ENCODE data around the gene MRPS12.
"Not testable (repeated sequence)": the region's sequence is repeated elsewhere in the genome, so short reads cannot be mapped to it uniquely, and the experiment has no call there.

The MRPS12 gene

GRCh38 chr19:38930776-38931520 is at the start of gene MRPS12:
MRPS12 (plus strand) TSS chr19:38930944; CDS start chr19:38931295, 351 bp downstream.
- peak; percentile 99 for DNase-seq
- in situ Hi-C loops (cut with MboI; ENCODE audit: low pct_unique_long_range_greater_than_20kb, low sequenced_read_pairs) = no loop called here

- in situ Hi-C loops (cut with MboI; ENCODE audit: low pct_unique_long_range_greater_than_20kb, low sequenced_read_pairs) = no loop called here
These were observed 47.5 kb upstream of the MRPS12 start for GRCh38 chr19:38883286-38883685.

GRCh38 chr19:38884691-38885090 is 46.1 kb upstream of the MRPS12 start:
- DNase-seq; in situ Hi-C loops (cut with MboI; ENCODE audit: low pct_unique_long_range_greater_than_20kb, low sequenced_read_pairs): not testable (repeated sequence)

More at GRCh38 chr19:38883286-38883685, 47.5 kb upstream of the MRPS12 start:
- DNase-seq = no peak

GRCh38 chr19:38888876-38889275 is 41.9 kb upstream of the MRPS12 start:
- DNase-seq = no peak
- in situ Hi-C loops (cut with MboI; ENCODE audit: low pct_unique_long_range_greater_than_20kb, low sequenced_read_pairs) = no loop called here

- in situ Hi-C loops (cut with MboI; ENCODE audit: low pct_unique_long_range_greater_than_20kb, low sequenced_read_pairs) = no loop called here
- no peak for DNase-seq
These were observed 40.9 kb upstream of the MRPS12 start for GRCh38 chr19:38889803-38890202.

- DNase-seq = no peak
- in situ Hi-C loops (cut with MboI; ENCODE audit: low pct_unique_long_range_greater_than_20kb, low sequenced_read_pairs) = no loop called here
These were observed 40.1 kb upstream of the MRPS12 start for GRCh38 chr19:38890686-38891085.

GRCh38 chr19:38891771-38892170 is 39.0 kb upstream of the MRPS12 start:
- DNase-seq = no peak
- in situ Hi-C loops (cut with MboI; ENCODE audit: low pct_unique_long_range_greater_than_20kb, low sequenced_read_pairs) = no loop called here

- in situ Hi-C loops (cut with MboI; ENCODE audit: low pct_unique_long_range_greater_than_20kb, low sequenced_read_pairs) = no loop called here
- DNase-seq = no peak
These were observed 37.9 kb upstream of the MRPS12 start for GRCh38 chr19:38892841-38893240.

- DNase-seq = no peak
- in situ Hi-C loops (cut with MboI; ENCODE audit: low pct_unique_long_range_greater_than_20kb, low sequenced_read_pairs) = no loop called here
These were observed 37.4 kb upstream of the MRPS12 start for GRCh38 chr19:38893341-38893771.

GRCh38 chr19:38894968-38895367 is 35.8 kb upstream of the MRPS12 start:
- in situ Hi-C loops (cut with MboI; ENCODE audit: low pct_unique_long_range_greater_than_20kb, low sequenced_read_pairs) = no loop called here
- no peak for DNase-seq

GRCh38 chr19:38898788-38899446 is 31.8 kb upstream of the MRPS12 start:
- in situ Hi-C loops (cut with MboI; ENCODE audit: low pct_unique_long_range_greater_than_20kb, low sequenced_read_pairs) = no loop called here
- DNase-seq = peak; percentile 25

GRCh38 chr19:38899447-38900201 is 31.1 kb upstream of the MRPS12 start, which contains the start of the genes NFKBIB and SIRT2:
NFKBIB (plus strand) TSS chr19:38899969; CDS start chr19:38900033, 64 bp downstream.
SIRT2 (minus strand) TSS chr19:38899618; CDS start chr19:38899521, 97 bp downstream.
- in situ Hi-C loops (cut with MboI; ENCODE audit: low pct_unique_long_range_greater_than_20kb, low sequenced_read_pairs) = no loop called here
- DNase-seq = peak; percentile 100

- no peak for DNase-seq
- in situ Hi-C loops (cut with MboI; ENCODE audit: low pct_unique_long_range_greater_than_20kb, low sequenced_read_pairs) = no loop called here
These were observed 30.5 kb upstream of the MRPS12 start for GRCh38 chr19:38900202-38900629.

- peak; percentile 16 for DNase-seq
- in situ Hi-C loops (cut with MboI; ENCODE audit: low pct_unique_long_range_greater_than_20kb, low sequenced_read_pairs) = no loop called here
These were observed 30.0 kb upstream of the MRPS12 start for GRCh38 chr19:38900743-38901190.

- no peak for DNase-seq
- in situ Hi-C loops (cut with MboI; ENCODE audit: low pct_unique_long_range_greater_than_20kb, low sequenced_read_pairs) = no loop called here
These were observed 29.1 kb upstream of the MRPS12 start for GRCh38 chr19:38901683-38902082.

- in situ Hi-C loops (cut with MboI; ENCODE audit: low pct_unique_long_range_greater_than_20kb, low sequenced_read_pairs) = no loop called here
- no peak for DNase-seq
These were observed 25.9 kb upstream of the MRPS12 start for GRCh38 chr19:38904581-38905539.

GRCh38 chr19:38905620-38906019 is 25.1 kb upstream of the MRPS12 start:
- no peak for DNase-seq
- in situ Hi-C loops (cut with MboI; ENCODE audit: low pct_unique_long_range_greater_than_20kb, low sequenced_read_pairs) = no loop called here

GRCh38 chr19:38907227-38907626 is 23.5 kb upstream of the MRPS12 start:
- in situ Hi-C loops (cut with MboI; ENCODE audit: low pct_unique_long_range_greater_than_20kb, low sequenced_read_pairs) = no loop called here
- DNase-seq = no peak

Data from KBM-7 (cell line).